DND-41 (cell line): ENCODE data around the gene FAM131A.

Source experiments
- EZH2 ChIP-seq: IDR thresholded peaks from 3 replicates; pipeline ENCODE4 v1.6.1; 2012; ENCODE audit warnings: borderline replicate concordance, low read depth, mild to moderate bottlenecking, moderate library complexity, low read length, inconsistent platforms; ENCODE audit not compliant: severe bottlenecking
- TF ChIP-seq, protein P1 (sequence below): IDR thresholded peaks from 2 replicates; pipeline ENCODE4 v1.5.1; 2012; ENCODE audit warnings: borderline replicate concordance, low read length, moderate library complexity, mild to moderate bottlenecking; ENCODE audit not compliant: poor library complexity, severe bottlenecking; ENCODE audit errors: extremely low read depth

DNA sequence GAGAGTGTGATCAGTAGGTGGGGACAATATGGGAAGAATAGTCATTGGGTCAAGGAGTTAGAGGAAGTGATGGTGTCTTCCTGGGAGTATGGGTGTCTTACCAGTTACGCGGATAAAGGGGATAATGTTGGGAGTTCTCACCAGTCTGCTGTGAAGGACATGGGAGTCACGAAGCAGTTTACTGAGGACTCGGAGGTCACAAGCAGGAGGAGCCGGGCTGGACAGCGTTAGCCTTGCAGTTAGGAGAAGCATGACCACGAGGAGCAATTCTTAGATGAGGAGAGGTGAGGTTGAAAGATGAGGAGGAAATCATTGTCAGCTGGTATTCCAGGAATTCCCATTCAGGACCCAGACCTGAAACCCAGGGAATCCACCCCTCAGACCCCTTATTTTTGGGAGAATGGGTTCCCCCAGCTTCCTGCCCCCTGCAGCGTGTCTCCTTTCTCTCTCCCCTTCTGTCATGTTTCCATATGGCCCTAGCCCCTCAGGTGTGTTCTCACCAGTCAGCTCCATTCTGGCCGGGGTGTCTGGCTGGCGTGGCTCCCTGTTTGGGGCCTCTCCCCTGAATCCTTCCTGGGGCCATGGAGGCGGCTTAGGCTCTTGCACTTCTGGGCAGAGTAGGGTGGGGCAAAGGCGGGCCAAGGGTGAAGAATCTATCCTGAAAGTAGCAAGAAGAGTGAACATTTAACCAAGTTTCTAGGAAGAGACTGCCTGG, 38.5 kb downstream of the FAM131A start:
- TF ChIP-seq, protein P1, sequence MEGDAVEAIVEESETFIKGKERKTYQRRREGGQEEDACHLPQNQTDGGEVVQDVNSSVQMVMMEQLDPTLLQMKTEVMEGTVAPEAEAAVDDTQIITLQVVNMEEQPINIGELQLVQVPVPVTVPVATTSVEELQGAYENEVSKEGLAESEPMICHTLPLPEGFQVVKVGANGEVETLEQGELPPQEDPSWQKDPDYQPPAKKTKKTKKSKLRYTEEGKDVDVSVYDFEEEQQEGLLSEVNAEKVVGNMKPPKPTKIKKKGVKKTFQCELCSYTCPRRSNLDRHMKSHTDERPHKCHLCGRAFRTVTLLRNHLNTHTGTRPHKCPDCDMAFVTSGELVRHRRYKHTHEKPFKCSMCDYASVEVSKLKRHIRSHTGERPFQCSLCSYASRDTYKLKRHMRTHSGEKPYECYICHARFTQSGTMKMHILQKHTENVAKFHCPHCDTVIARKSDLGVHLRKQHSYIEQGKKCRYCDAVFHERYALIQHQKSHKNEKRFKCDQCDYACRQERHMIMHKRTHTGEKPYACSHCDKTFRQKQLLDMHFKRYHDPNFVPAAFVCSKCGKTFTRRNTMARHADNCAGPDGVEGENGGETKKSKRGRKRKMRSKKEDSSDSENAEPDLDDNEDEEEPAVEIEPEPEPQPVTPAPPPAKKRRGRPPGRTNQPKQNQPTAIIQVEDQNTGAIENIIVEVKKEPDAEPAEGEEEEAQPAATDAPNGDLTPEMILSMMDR, result no peak
- TF ChIP-seq EZH2, result no peak
